D721Med (cell line): ENCODE results near the gene DDIT3.

ENCODE experiments used
- DNase-seq: peaks from one replicate; pipeline ENCODE4 v3.0.0; 2011; ENCODE audit warnings: low spot score; ENCODE audit not compliant: insufficient read length
- FAIRE-seq: peaks from 2 replicates; lab custom pipeline; 2011; peaks lifted over from hg19 to GRCh38; lab: Jason Lieb, UNC
- CTCF ChIP-seq: IDR thresholded peaks from 2 replicates; pipeline ENCODE4 v1.5.1; 2012; ENCODE audit warnings: mild to moderate bottlenecking, control low read depth; ENCODE audit not compliant: insufficient read depth; ENCODE audit errors: missing control alignments

The DDIT3 gene

GRCh38 chr12:57488402-57489156 lies 31.7 kb downstream of the DDIT3 start:
- DNase-seq (no peak), FAIRE-seq (no peak)
- no peak for TF ChIP-seq CTCF

GRCh38 chr12:57487597-57488401 lies 32.5 kb downstream of the DDIT3 start, which contains the start of gene MARS1:
MARS1 (plus strand) TSS chr12:57488068; CDS start chr12:57488091, 23 bp downstream.
- peak; percentile 31 for TF ChIP-seq CTCF
- FAIRE-seq = no peak

GRCh38 chr12:57487055-57487596 lies 33.2 kb downstream of the DDIT3 start:
- FAIRE-seq (no peak), DNase-seq (no peak)
- TF ChIP-seq CTCF = no peak

More at GRCh38 chr12:57487597-57488401, 32.5 kb downstream of the DDIT3 start, which contains the start of gene MARS1:
- peak; percentile 63 for DNase-seq

GRCh38 chr12:57485695-57486094 lies 34.6 kb downstream of the DDIT3 start:
- TF ChIP-seq CTCF = no peak
- FAIRE-seq = no peak
- no peak for DNase-seq

GRCh38 chr12:57483466-57483865 lies 36.8 kb downstream of the DDIT3 start:
- FAIRE-seq (no peak), DNase-seq (no peak)
- TF ChIP-seq CTCF = no peak

- TF ChIP-seq CTCF = no peak
- DNase-seq (no peak), FAIRE-seq (no peak)
These were observed 38.6 kb downstream of the DDIT3 start for GRCh38 chr12:57481671-57482070.
